ENCODE data around the gene OSBPL2. TPM values are rescaled to one million over a fixed set of nuclear protein-coding genes. Genes with fewer than 3 reads are reported as not detected.
A peak's percentile ranks its signal among the peaks of the same experiment; 100 is the strongest.

The OSBPL2 gene
- total and polyA plus RNA-seq, 10 donors = 9.2 to 81.7 (median 48.4) TPM

DNA sequence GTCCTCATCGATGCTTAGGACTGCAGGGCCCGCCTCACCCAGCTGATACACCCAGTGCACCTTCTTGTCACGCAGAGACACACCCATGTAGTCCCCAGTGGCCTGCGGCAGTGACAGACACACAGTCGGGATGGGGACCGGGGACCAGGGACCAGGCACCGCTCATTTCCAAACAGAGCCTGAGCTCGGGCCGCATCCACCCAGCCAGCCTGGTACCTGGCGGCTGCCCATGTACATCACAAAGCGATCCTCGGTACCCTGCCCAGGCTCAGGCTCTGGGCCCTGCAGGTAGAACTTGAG, 76.0 kb downstream of the OSBPL2 start:
- WGBS, 5 donors = 91 to 95% (median 93%) methylated on average over 12 of the region's 12 CpGs
- TF ChIP-seq, protein P1, sequence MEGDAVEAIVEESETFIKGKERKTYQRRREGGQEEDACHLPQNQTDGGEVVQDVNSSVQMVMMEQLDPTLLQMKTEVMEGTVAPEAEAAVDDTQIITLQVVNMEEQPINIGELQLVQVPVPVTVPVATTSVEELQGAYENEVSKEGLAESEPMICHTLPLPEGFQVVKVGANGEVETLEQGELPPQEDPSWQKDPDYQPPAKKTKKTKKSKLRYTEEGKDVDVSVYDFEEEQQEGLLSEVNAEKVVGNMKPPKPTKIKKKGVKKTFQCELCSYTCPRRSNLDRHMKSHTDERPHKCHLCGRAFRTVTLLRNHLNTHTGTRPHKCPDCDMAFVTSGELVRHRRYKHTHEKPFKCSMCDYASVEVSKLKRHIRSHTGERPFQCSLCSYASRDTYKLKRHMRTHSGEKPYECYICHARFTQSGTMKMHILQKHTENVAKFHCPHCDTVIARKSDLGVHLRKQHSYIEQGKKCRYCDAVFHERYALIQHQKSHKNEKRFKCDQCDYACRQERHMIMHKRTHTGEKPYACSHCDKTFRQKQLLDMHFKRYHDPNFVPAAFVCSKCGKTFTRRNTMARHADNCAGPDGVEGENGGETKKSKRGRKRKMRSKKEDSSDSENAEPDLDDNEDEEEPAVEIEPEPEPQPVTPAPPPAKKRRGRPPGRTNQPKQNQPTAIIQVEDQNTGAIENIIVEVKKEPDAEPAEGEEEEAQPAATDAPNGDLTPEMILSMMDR (IDR thresholded peaks at IDR 0.05 in 8 of 11, conservative IDR thresholded peaks at IDR 0.05 in 3 of 11) = no peak
- no peak for TF ChIP-seq POLR2A (IDR thresholded peaks at IDR 0.05)
- no peak for TF ChIP-seq POLR2AphosphoS5 (IDR thresholded peaks at IDR 0.05)
- intact Hi-C loops (cut with DNase I; ENCODE audit: low total_unique reads) = no loop called here

DNA sequence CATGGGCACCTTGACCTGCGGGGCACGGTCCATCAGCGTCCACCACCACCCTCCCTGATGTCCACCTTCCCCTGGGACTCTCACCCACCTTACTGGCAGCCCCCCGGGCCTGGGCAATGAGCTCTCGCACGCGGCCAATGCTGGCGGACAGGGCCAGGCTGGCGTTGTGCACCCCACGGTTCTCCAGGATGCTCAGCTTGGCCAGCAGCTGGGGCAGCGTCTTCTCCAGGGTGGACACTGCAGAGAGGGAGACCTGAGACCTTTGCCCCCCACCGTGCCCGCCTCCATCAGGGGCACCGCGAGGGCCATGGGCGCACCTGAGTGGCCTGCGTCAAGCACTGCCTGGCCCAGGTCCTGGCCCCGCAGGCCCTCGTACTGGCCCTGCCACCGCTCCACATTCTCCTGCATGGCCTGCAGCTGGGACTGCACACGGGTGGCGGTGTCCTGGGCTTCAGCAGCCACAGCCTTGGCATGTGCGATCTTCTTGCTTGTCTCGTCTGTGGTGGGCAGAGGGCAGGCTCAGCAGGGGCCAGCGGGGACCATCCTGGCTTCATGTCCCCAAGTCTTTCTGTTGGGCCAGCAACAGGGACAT, 76.5 kb downstream of the OSBPL2 start:
- H3K4me1 ChIP-seq = peaks cover 0 to 24% (median 5%) of the 10 kb centered on the region in 6 donors
- intact Hi-C loops (cut with DNase I; ENCODE audit: low total_unique reads) = no loop called here
- H3K36me3 ChIP-seq = peaks cover 0 to 93% (median 48%) of the 10 kb centered on the region in 6 donors
- DNase-seq = no peak
- no peak overlapping the region for H3K4me3 ChIP-seq
- no peak overlapping the region for H3K27ac ChIP-seq
- H3K27me3 ChIP-seq (replicated peaks in 1 of 7) = no peaks in the 10 kb centered on the region
- no peak for TF ChIP-seq POLR2A (IDR thresholded peaks at IDR 0.05)
- TF ChIP-seq, protein P1 (IDR thresholded peaks at IDR 0.05 in 8 of 11, conservative IDR thresholded peaks at IDR 0.05 in 3 of 11) = no peak
- peak in 1 of 3 donors; percentile 43 for TF ChIP-seq POLR2AphosphoS5 (IDR thresholded peaks at IDR 0.05)
- WGBS, 5 donors = 88 to 96% (median 91%) methylated on average over 5 to 25 of the region's 25 CpGs
- no peaks in the 10 kb centered on the region for H3K9me3 ChIP-seq

More for the DNA sequence above, 76.0 kb downstream of the OSBPL2 start:
- Histone ChIP-seq H3K4me1 (peaks cover 0 to 25% (median 5%) of the 10 kb centered on the region in 6 donors), H3K9me3 (no peaks in the 10 kb centered on the region), H3K27ac (no peak overlapping the region), H3K27me3 (replicated peaks in 1 of 7) (no peaks in the 10 kb centered on the region), H3K36me3 (peaks cover 0 to 93% (median 47%) of the 10 kb centered on the region in 6 donors), H3K4me3 (no peak overlapping the region)
- DNase-seq = no peak

DNA sequence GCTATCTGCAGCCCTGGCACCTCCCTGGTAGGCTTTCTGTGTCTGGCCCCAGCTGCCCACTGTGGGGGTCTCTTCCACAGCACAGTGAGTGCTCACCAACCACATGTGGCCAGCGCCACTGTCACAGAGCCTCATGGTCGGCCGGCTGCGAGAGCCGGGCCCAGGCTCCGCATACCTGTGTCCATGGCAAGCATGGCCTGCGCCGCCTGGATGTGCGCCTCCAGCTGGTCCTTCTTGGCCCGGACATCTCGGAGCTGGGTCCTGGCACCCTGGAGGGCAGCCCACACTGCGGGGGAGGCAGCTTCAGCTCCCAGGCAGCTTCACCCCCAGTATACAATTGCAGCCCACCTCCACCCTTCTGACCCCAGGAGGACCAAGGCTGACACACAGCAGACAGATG, 77.5 kb downstream of the OSBPL2 start:
- intact Hi-C loops (cut with DNase I; ENCODE audit: low total_unique reads) = no loop called here
- Histone ChIP-seq H3K4me3 (no peak overlapping the region), H3K4me1 (peaks cover 0 to 15% (median 2%) of the 10 kb centered on the region in 6 donors), H3K27ac (no peak overlapping the region), H3K27me3 (replicated peaks in 1 of 7) (no peaks in the 10 kb centered on the region), H3K9me3 (no peaks in the 10 kb centered on the region), H3K36me3 (peaks cover 0 to 93% (median 48%) of the 10 kb centered on the region in 6 donors)
- no peak for TF ChIP-seq POLR2AphosphoS5 (IDR thresholded peaks at IDR 0.05)
- 91 to 94% (median 94%) methylated on average over 6 to 12 of the region's 12 CpGs; no CpG with 5 or more reads in 1 of the 5 donors for WGBS, 5 donors
- DNase-seq = no peak

DNA sequence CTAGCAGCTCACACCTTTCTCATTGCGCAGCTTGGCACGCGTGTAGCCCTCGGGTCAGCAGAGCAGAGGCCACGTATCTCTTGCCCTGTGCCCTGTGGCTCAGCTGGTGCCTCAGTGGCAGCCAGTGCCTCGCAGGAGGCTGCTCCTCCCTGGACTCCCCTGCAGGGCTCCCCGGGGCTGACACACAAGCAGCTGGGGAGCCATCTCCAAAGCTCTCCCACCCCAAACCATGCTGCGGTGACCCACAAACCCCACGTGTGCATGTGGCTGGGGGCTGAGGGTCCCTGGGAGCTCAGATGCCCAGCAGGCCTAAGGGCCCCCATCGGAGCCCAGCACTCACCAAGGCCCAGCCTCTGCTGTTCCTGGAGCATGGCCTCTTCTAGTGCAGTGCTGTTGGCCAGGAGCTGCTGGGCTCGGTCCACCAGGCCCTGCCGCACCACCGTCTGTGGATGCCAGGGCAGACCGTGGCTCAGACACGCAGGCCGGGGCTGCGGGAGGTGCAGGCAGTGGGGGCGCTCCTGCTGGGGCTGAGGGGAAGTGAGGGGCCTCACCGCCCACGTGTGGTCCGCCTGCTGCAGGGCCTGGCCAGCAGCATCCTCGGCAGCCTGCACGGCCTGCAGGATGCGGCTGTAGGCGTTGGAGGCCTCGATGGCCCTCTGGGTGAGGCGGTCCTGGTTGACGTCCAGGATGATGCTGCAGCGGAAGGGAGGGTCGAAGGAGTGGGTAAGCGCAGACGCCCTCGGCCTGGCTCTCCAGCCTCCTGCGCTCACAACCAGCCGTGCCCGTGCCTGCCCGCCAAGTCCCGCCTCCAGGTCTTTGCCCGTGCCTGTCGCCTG, 78.2 kb downstream of the OSBPL2 start:
- Histone ChIP-seq H3K4me1 (peaks cover 0 to 7% (median under 1%) of the 10 kb centered on the region in 6 donors), H3K9me3 (no peaks in the 10 kb centered on the region), H3K27ac (no peak overlapping the region), H3K4me3 (no peak overlapping the region), H3K36me3 (peaks cover 0 to 88% (median 46%) of the 10 kb centered on the region in 6 donors), H3K27me3 (replicated peaks in 1 of 7) (no peaks in the 10 kb centered on the region)
- 86 to 91% (median 90%) methylated on average over 19 to 40 of the region's 40 CpGs for WGBS, 5 donors
- no peak for DNase-seq
- TF ChIP-seq POLR2AphosphoS5 (IDR thresholded peaks at IDR 0.05) = peak in 1 of 3 donors; percentile 38
- TF ChIP-seq, protein P1 (IDR thresholded peaks at IDR 0.05 in 8 of 11, conservative IDR thresholded peaks at IDR 0.05 in 3 of 11) = no peak
- intact Hi-C loops (cut with DNase I; ENCODE audit: low total_unique reads) = no loop called here

Measured in spleen (tissue), 11 donors.